Fibroblast of lung (primary cell): ENCODE results near the gene ZNF77. TPM values are rescaled to one million over a fixed set of nuclear protein-coding genes. Genes with fewer than 3 reads are reported as not detected.

Source experiments
- DNase-seq, 2 donors: peaks; one replicate each; pipeline versions ENCODE4 v3.0.0 to v3.0.0-alpha.2; 2010; ENCODE audit warnings: low read depth in 2 of 2
- H2AFZ ChIP-seq: 2 replicates; pipeline ENCODE4 v1.5.1; 2012; ENCODE audit warnings: low read length, control low read depth, inconsistent platforms
- H3K27ac ChIP-seq: 2 replicates; pipeline ENCODE4 v1.5.1; 2011; ENCODE audit warnings: low read length, control low read depth; ENCODE audit not compliant: insufficient read depth
- H3K27me3 ChIP-seq: 2 replicates; pipeline ENCODE4 v1.5.1; 2011; ENCODE audit warnings: mild to moderate bottlenecking, low read length; ENCODE audit not compliant: control insufficient read depth, insufficient read depth
- H3K36me3 ChIP-seq: 2 replicates; pipeline ENCODE4 v1.5.1; 2011; ENCODE audit warnings: low read length; ENCODE audit not compliant: control insufficient read depth, insufficient read depth
- H3K4me1 ChIP-seq: 2 replicates; pipeline ENCODE4 v1.5.1; 2011; ENCODE audit warnings: low read length; ENCODE audit not compliant: control insufficient read depth, insufficient read depth; ENCODE audit errors: extremely low read depth
- H3K4me2 ChIP-seq: 2 replicates; pipeline ENCODE4 v1.5.1; 2011; ENCODE audit warnings: low read length, control low read depth; ENCODE audit not compliant: insufficient read depth; ENCODE audit errors: extremely low read depth
- H3K4me3 ChIP-seq, 4 experiments: fragments of 200-600 bp in 1 of 4; sonication (generic) in 1 of 4; replicated peaks in 1 of 4; 2 replicates each; pipeline ENCODE4 v1.5.1; 2011 to 2016; ENCODE audit warnings: low read length in 4 of 4, low read depth in 3 of 4, mild to moderate bottlenecking in 3 of 4, control low read depth in 2 of 4, inconsistent platforms in 1 of 4, mixed read lengths in 1 of 4; ENCODE audit not compliant: insufficient read depth in 1 of 4; ENCODE audit errors: control extremely low read depth in 1 of 4
- H3K79me2 ChIP-seq: 2 replicates; pipeline ENCODE4 v1.5.1; 2012; ENCODE audit warnings: mild to moderate bottlenecking, low read length, inconsistent platforms; ENCODE audit not compliant: control insufficient read depth, insufficient read depth
- H3K9ac ChIP-seq: 2 replicates; pipeline ENCODE4 v1.5.1; 2011; ENCODE audit warnings: mild to moderate bottlenecking, low read length, control low read depth; ENCODE audit not compliant: insufficient read depth
- H3K9me3 ChIP-seq: 2 replicates; pipeline ENCODE4 v1.5.1; 2012; ENCODE audit warnings: low read depth, low read length; ENCODE audit not compliant: control insufficient read depth, insufficient read depth
- H4K20me1 ChIP-seq: 2 replicates; pipeline ENCODE4 v1.5.1; 2011; ENCODE audit warnings: low read length; ENCODE audit not compliant: control insufficient read depth, insufficient read depth; ENCODE audit errors: extremely low read depth
- EZH2 ChIP-seq: IDR thresholded peaks from 2 replicates; pipeline ENCODE4 v1.5.1; 2012; ENCODE audit warnings: low read length, control low read depth, mild to moderate bottlenecking; ENCODE audit errors: missing control alignments
- polyA plus RNA-seq, 2 donors: library from polyadenylated mRNA; depleted of rRNA in 1 of 2; stranded (reverse) in 1 of 2; unstranded in 1 of 2; fragments of >200 nt; gene quantifications; 2 replicates each; pipeline ENCODE4 v1.2.1, GENCODE V29; 2011 to 2012; ENCODE audit warnings: missing spikeins in 1 of 2
- total RNA-seq: library from RNA; depleted of rRNA; stranded (reverse); fragments of >200 nt; gene quantifications from 2 replicates; pipeline ENCODE4 v1.2.1, GENCODE V29; 2014
- TF ChIP-seq, protein P1 (sequence below), 2 donors: IDR thresholded peaks in 1 of 2; conservative IDR thresholded peaks in 1 of 2; 1 replicate in 1 of 2; 2 replicates in 1 of 2; pipeline ENCODE4 v1.5.1; 2011 to 2012; ENCODE audit warnings: low read length in 2 of 2, control low read depth in 1 of 2, inconsistent platforms in 1 of 2, low read depth in 1 of 2, mild to moderate bottlenecking in 1 of 2

Gene ZNF77
- total and polyA plus RNA-seq, 2 donors (not counting 1 experiment from before 2014, with no cell fraction given): 4.0 to 5.0 TPM

DNA sequence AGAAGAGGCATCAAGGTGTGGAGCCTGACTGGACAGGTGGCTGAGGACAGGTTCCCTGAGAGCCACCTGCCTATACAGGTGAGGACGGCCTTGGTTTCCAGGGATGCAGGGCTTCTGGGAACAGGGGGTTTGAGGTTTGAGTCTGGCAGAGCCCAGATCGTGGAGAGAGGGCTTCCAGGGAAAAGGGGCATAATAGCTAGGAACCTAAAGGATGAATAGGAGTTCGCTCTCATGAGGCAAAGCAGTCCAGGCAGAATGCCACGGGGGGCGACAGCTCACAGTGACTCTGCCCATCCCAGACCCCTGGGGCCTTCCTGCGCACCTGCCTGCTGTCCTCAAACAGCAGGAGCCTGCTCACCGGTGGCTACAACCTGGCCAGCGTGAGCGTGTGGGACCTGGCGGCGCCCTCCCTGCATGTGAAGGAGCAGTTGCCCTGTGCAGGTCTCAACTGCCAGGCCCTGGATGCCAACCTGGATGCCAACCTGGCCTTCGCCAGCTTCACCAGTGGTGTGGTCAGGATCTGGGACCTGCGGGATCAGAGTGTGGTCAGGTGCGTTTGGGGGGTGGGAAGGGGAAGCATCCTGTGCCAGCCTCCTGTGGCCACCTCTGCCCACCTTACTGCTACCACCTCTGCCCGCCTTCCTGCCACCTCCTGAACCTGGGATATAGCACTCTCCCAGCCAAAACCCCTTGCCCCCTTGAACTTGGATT is 44.6 kb upstream of the ZNF77 start:
- DNase-seq: no peak

DNA sequence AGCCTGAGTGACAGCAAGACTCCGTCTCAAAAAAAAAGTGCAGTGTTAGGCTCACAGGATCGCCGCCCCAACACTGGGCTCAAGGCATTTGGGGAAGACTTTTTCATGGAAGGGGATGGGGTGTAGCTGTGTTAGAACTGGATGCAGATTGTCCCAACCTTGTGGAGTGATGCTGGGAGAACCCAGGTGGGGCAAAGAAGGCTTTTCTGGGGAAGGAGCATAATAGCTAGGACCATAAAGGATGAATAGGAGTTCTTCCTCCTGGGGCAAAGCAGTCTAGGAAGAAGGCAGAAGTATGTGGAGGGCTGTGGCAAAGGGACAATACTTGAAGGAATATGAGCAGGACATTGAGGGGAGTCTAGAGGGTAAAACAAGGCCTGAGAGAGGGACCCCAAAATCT is 43.8 kb upstream of the ZNF77 start:
- H3K36me3 ChIP-seq: no peaks in the 10 kb centered on the region
- no peak overlapping the region for H3K4me2 ChIP-seq
- H4K20me1 ChIP-seq: peaks cover 1% of the 10 kb centered on the region
- no peak overlapping the region for H3K9ac ChIP-seq
- TF ChIP-seq EZH2: no peak
- TF ChIP-seq, protein P1, sequence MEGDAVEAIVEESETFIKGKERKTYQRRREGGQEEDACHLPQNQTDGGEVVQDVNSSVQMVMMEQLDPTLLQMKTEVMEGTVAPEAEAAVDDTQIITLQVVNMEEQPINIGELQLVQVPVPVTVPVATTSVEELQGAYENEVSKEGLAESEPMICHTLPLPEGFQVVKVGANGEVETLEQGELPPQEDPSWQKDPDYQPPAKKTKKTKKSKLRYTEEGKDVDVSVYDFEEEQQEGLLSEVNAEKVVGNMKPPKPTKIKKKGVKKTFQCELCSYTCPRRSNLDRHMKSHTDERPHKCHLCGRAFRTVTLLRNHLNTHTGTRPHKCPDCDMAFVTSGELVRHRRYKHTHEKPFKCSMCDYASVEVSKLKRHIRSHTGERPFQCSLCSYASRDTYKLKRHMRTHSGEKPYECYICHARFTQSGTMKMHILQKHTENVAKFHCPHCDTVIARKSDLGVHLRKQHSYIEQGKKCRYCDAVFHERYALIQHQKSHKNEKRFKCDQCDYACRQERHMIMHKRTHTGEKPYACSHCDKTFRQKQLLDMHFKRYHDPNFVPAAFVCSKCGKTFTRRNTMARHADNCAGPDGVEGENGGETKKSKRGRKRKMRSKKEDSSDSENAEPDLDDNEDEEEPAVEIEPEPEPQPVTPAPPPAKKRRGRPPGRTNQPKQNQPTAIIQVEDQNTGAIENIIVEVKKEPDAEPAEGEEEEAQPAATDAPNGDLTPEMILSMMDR (conservative IDR thresholded peaks at IDR 0.05 in 1 of 2, IDR thresholded peaks at IDR 0.05 in 1 of 2; ENCODE audit: low read depth in 1 of 2, low read length in 2 of 2): no peak
- no peak overlapping the region for H3K27ac ChIP-seq
- no peak overlapping the region for H2AFZ ChIP-seq
- no peak for DNase-seq
- H3K4me3 ChIP-seq: no peak overlapping the region
- H3K9me3 ChIP-seq: no peaks in the 10 kb centered on the region
- H3K4me1 ChIP-seq: peaks cover under 1% of the 10 kb centered on the region
- peaks cover 7% of the 10 kb centered on the region for H3K27me3 ChIP-seq
- H3K79me2 ChIP-seq: no peaks in the 10 kb centered on the region

More for the DNA sequence above, 44.6 kb upstream of the ZNF77 start:
- H3K4me1 ChIP-seq: no peaks in the 10 kb centered on the region
- H4K20me1 ChIP-seq: peaks cover 1% of the 10 kb centered on the region
- no peak overlapping the region for H3K4me3 ChIP-seq
- H3K4me2 ChIP-seq: no peak overlapping the region
- TF ChIP-seq, protein P1 (conservative IDR thresholded peaks at IDR 0.05 in 1 of 2, IDR thresholded peaks at IDR 0.05 in 1 of 2; ENCODE audit: low read depth in 1 of 2, low read length in 2 of 2): no peak
- no peak for TF ChIP-seq EZH2
- H3K9me3 ChIP-seq: no peaks in the 10 kb centered on the region
- H3K9ac ChIP-seq: no peak overlapping the region
- H3K27me3 ChIP-seq: peaks cover 7% of the 10 kb centered on the region
- H3K79me2 ChIP-seq: no peaks in the 10 kb centered on the region
- no peaks in the 10 kb centered on the region for H3K36me3 ChIP-seq
- no peak overlapping the region for H2AFZ ChIP-seq
- H3K27ac ChIP-seq: no peak overlapping the region

DNA sequence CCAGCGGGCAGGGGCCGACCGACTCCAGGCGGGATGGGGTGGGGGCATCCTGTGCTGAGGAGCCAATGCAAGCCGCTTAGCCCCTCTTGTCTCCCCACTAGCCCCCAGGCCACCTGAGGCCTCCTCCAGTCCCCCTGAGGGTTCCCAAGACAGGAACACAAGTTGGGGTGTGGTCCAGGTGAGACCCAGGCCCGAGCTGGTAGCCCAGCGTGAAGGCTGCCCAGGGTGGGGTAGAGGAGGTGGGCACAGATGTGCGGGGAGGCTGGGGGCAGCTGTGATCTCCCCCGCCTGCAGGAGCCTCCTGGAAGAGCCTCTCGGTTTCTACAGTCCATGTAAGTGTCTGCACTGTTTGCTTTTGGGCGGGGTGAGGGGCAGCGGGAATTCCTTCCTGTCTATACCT is 43.0 kb upstream of the ZNF77 start:
- Histone ChIP-seq H3K4me2 (no peak overlapping the region), H3K9ac (no peak overlapping the region)

More for the DNA sequence above, 43.0 kb upstream of the ZNF77 start:
- no peak overlapping the region for H3K4me3 ChIP-seq
- H3K27ac ChIP-seq: no peak overlapping the region
- TF ChIP-seq, protein P1 (conservative IDR thresholded peaks at IDR 0.05 in 1 of 2, IDR thresholded peaks at IDR 0.05 in 1 of 2; ENCODE audit: low read depth in 1 of 2, low read length in 2 of 2): no peak
- TF ChIP-seq EZH2: no peak
- peaks cover 1% of the 10 kb centered on the region for H4K20me1 ChIP-seq
- no peaks in the 10 kb centered on the region for H3K79me2 ChIP-seq
- peaks cover 8% of the 10 kb centered on the region for H3K4me1 ChIP-seq
- H3K9me3 ChIP-seq: no peaks in the 10 kb centered on the region
- H3K36me3 ChIP-seq: no peaks in the 10 kb centered on the region
- no peak overlapping the region for H2AFZ ChIP-seq
- peaks cover 7% of the 10 kb centered on the region for H3K27me3 ChIP-seq
- DNase-seq: no peak
